ENCODE measurements around the gene CAMK1G. TPM values are rescaled to one million over a fixed set of nuclear protein-coding genes. Genes with fewer than 3 reads are reported as not detected.

The CAMK1G gene
- total RNA-seq, 2 donors from 2014 or later: 0.21 TPM; not detected in 1

DNA sequence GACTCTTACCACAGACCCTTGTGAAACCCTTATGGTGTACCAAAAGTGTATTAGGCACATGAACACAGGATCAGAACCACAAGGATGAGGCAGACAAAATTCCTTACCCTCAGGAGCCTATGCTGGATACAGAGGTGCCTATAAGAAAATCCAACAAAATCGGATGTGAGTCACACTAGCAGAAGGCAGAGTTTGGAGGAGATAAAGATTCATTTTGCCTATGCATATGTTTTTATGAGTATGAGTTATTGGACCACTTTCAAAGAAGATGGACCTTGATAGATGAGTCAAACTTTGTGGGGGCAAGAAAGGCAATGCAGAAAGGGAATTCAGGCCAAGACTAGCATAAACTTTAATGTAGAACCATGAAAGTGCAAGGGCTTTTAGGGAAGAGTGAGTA lies 17.0 kb downstream of the CAMK1G start:
- Mint-ChIP-seq H3K36me3 (ENCODE audit: low read depth) (no peaks in the 10 kb centered on the region), H3K27me3 (peaks cover 8% of the 10 kb centered on the region), H3K9me3 (no peaks in the 10 kb centered on the region), H3K4me1 (no peaks in the 10 kb centered on the region), H3K4me3 (no peak overlapping the region), H3K27ac (no peak overlapping the region)
- no peak for ATAC-seq (replicated peaks)

DNA sequence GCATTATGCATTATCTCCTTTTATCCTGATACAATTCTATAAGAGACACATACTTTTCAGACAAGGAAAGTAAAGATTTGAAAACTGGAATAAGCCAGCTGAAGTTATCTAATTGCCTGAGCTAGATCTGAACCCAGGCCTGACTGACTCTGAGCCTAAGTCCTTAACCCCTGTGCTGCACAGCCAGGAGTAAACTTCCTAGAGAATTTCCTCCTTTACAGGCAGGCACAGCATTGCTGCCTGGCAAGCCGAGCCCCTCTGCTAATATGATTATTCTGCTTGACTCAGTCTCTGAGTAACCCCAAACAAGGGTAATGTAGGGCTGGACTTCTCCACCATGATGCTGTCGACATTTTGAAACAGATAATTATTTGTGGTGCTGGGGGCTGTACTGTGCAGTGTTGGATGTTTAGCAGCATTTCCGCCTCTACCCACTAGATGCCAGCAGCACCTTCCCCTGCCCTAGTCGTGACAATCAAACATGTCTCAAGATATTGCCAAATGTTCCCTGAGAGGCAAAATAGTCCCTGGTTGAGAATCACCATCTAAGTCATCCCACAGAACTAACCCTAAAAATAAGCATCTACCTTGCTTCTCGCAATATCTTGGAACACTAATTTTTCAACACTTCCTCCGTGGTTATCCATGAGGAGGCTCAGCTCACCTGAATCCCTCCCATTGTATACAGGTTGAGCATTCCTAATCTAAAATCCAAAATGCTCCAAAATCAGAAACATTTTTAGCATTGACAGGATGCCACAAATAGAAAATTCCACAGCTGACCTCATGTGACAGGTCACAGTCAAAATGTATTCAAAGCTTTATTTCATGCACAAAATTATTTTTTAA lies 18.5 kb downstream of the CAMK1G start:
- H3K4me3 Mint-ChIP-seq: no peak overlapping the region
- H3K27me3 Mint-ChIP-seq: peaks cover 7% of the 10 kb centered on the region
- H3K4me1 Mint-ChIP-seq: no peaks in the 10 kb centered on the region
- no peaks in the 10 kb centered on the region for H3K36me3 Mint-ChIP-seq (ENCODE audit: low read depth)
- H3K9me3 Mint-ChIP-seq: no peaks in the 10 kb centered on the region
- no peak overlapping the region for H3K27ac Mint-ChIP-seq
- ATAC-seq (replicated peaks): peak; percentile 80

DNA sequence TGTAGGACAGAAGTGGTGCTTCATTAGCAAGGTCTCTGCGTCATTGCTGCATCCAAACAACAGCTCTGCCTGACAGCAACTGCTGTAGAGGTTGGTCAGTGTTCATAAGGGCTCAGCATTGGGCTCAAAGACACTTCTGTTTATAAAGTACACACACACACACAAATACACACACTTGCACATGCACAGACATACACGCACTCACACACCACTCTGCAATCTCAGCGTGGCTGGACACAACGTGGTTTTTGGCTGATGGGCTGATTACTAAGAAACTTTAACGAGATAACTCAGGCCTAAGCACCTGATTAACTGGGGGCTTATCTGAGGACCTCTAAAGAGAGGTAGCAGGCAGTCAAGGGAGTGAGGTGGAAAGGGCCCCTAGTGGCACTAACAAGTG lies 20.4 kb downstream of the CAMK1G start:
- peaks cover 7% of the 10 kb centered on the region for H3K27me3 Mint-ChIP-seq
- no peak for ATAC-seq (replicated peaks)
- no peak overlapping the region for H3K27ac Mint-ChIP-seq
- no peaks in the 10 kb centered on the region for H3K9me3 Mint-ChIP-seq
- H3K4me1 Mint-ChIP-seq: no peaks in the 10 kb centered on the region
- no peak overlapping the region for H3K4me3 Mint-ChIP-seq
- no peaks in the 10 kb centered on the region for H3K36me3 Mint-ChIP-seq (ENCODE audit: low read depth)

DNA sequence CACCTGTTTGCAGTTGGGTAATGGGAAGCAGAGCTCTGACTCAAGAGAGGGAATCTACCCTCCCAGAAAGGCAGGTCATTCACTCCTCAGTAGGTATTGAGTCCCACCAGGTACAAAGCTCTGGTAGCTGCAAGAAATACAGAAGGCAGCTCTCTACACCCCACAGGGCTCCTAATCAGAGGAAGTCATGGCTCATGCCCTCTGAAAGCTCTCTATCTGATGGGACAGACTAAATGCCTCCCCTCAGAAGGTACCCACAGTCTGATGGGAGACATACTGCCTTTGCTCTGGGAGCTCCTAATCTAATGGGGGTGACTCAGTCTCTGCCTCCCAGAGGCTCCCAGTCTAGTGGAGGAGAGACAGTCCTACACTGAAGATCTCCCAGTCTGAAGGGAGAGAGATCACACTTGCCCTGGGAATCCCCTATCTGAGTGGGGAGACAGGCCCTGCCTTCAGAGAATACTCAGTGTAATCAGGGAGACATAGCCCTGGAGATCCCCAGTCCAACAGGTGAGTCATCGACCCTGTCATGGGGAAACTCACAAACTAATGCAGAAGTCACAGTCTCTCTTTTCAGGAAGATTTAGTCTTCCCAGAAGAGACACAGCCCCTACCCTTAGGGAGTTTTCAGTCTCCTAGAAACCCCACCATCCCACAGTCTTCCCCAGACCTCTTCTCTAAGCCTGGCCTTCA lies 23.7 kb downstream of the CAMK1G start:
- no peaks in the 10 kb centered on the region for H3K9me3 Mint-ChIP-seq
- H3K4me3 Mint-ChIP-seq: peak overlapping the region; percentile 14
- no peaks in the 10 kb centered on the region for H3K36me3 Mint-ChIP-seq (ENCODE audit: low read depth)
- no peaks in the 10 kb centered on the region for H3K4me1 Mint-ChIP-seq
- no peak overlapping the region for H3K27ac Mint-ChIP-seq
- peak; percentile 98 for ATAC-seq (replicated peaks)
- H3K27me3 Mint-ChIP-seq: no peaks in the 10 kb centered on the region

DNA sequence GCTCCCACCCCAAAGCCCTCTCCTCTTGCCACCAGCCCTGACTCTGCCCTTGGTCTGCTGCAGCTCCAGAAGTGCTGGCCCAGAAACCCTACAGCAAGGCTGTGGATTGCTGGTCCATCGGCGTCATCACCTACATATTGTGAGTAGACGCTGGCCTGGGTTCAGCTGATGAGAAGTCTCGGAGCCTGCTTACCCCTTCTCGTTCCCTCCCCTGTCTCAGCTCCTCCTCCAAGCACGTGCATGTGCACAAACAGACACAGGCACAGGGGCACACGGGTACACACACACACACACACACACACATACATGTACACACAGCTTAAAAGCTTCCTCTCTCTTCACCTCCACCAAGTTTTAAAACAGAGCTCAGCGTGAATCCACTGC lies 24.3 kb downstream of the CAMK1G start:
- Mint-ChIP-seq H3K9me3 (no peaks in the 10 kb centered on the region), H3K27me3 (no peaks in the 10 kb centered on the region), H3K4me1 (no peaks in the 10 kb centered on the region), H3K27ac (no peak overlapping the region), H3K36me3 (ENCODE audit: low read depth) (no peaks in the 10 kb centered on the region), H3K4me3 (peak overlapping the region; percentile 14)
- ATAC-seq (replicated peaks): peak; percentile 17

DNA sequence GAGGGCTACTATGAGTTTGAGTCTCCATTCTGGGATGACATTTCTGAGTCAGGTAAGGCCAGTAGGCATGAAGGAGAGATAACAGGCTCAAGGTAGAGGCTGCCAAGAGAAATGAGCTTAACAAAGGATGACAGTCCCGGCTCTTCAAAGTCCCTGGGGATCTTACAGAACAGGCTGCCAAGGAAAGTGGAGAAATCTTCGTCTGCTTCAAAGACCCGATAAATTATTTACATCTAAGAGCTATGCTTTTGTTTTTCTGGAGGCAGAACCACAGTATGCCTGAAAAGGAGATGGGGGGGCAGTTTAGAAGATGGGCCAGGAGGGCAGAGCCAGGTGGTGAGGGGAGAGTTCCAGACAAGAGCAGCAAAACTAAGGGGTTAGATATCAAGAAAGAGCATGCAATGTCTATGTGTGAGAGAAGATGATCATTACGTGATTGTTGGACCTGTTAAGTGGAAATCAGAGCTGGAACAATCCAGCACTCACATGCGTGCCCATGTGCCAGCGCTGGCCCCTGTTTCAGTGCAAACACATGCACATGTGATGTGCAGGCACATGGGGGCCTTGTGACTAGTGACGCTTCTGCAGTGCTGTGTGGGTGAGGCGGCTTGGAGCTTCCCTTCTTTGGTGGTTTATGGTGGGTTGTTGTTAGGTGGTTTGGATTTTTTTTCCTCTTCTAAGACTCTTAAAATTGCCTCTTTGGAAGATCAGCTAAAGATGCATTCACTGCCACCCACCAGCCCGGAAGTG lies 25.7 kb downstream of the CAMK1G start:
- Mint-ChIP-seq H3K27me3 (no peaks in the 10 kb centered on the region), H3K4me3 (no peak overlapping the region), H3K9me3 (no peaks in the 10 kb centered on the region), H3K27ac (no peak overlapping the region), H3K4me1 (no peaks in the 10 kb centered on the region), H3K36me3 (ENCODE audit: low read depth) (no peaks in the 10 kb centered on the region)
- ATAC-seq (replicated peaks): no peak

DNA sequence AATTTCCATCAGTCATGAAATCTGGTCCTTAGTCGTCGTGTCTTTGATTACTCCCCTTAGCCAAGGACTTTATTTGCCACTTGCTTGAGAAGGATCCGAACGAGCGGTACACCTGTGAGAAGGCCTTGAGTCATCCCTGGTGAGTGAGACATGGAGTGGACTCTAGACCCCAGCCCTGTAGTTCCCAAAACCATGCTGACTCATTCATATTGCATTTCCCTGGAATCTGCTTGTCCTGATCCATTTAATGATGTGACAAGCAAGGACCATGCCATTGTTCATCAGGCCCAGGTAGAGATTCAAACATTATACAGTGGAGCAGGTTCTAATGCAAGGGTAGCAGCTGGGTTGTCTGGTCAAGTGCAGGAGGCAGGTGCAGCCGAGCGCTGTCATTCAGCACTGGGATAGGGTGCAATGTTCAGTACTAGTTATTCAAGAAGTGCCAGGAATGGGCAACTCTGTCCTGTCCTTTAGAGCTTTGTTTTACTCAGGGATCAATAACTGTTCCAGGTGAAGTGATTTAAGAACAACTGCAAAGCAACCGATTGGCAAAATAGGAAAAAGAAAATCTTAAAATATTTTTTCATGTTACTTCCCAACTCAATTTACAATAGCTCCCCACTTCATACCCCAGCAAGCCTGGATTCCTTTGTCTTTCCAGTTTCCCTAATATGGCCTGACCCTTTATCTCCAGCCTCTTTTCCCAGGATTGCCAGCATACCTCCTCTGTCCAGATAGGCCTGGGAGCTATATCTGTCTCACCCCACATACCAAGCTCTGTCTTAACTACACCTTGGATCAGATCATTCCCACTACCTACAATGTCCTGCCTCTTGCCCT lies 26.5 kb downstream of the CAMK1G start:
- no peak overlapping the region for H3K27ac Mint-ChIP-seq
- H3K4me3 Mint-ChIP-seq: no peak overlapping the region
- no peaks in the 10 kb centered on the region for H3K9me3 Mint-ChIP-seq
- H3K27me3 Mint-ChIP-seq: no peaks in the 10 kb centered on the region
- no peaks in the 10 kb centered on the region for H3K36me3 Mint-ChIP-seq (ENCODE audit: low read depth)
- no peaks in the 10 kb centered on the region for H3K4me1 Mint-ChIP-seq
- ATAC-seq (replicated peaks): no peak

DNA sequence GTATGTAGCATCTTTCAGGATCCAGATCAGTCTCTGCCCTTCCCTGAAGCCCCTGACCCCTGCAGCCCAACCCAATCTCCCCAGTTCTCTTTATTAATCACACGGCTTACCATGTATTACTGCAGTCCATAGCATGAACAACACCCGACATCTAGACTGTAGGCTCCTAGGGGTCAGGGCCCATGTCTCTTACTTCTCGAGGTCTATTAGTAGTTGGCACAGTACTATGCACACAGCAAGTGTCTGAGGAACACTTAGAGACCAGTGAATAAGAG lies 27.1 kb downstream of the CAMK1G start:
- H3K36me3 Mint-ChIP-seq (ENCODE audit: low read depth): no peaks in the 10 kb centered on the region
- H3K9me3 Mint-ChIP-seq: no peaks in the 10 kb centered on the region
- H3K4me3 Mint-ChIP-seq: no peak overlapping the region
- no peaks in the 10 kb centered on the region for H3K27me3 Mint-ChIP-seq
- no peak for ATAC-seq (replicated peaks)
- H3K4me1 Mint-ChIP-seq: no peaks in the 10 kb centered on the region
- H3K27ac Mint-ChIP-seq: no peak overlapping the region

DNA sequence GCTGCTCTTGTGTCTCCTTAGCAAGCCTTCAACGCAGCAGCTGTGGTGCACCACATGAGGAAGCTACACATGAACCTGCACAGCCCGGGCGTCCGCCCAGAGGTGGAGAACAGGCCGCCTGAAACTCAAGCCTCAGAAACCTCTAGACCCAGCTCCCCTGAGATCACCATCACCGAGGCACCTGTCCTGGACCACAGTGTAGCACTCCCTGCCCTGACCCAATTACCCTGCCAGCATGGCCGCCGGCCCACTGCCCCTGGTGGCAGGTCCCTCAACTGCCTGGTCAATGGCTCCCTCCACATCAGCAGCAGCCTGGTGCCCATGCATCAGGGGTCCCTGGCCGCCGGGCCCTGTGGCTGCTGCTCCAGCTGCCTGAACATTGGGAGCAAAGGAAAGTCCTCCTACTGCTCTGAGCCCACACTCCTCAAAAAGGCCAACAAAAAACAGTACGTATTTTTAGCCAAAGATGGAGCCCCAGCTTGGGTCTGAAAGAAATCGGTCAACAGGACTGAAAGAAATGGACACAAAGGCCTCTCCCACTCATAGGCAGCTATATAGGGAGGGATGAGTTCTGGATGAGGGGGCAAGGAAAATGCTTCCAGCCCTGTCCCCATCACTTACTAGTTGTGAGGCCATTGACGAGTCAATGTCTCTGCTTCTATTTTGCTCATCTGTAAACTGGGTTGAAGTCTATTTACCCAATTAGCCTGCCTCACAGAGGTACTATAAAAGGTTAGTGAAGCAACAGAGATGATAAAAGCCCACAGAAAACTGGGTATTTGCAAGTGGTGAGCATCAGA lies 28.5 kb downstream of the CAMK1G start:
- no peak for ATAC-seq (replicated peaks)
- Mint-ChIP-seq H3K4me1 (no peaks in the 10 kb centered on the region), H3K27me3 (no peaks in the 10 kb centered on the region), H3K9me3 (no peaks in the 10 kb centered on the region), H3K36me3 (ENCODE audit: low read depth) (no peaks in the 10 kb centered on the region), H3K4me3 (no peak overlapping the region), H3K27ac (no peak overlapping the region)

DNA sequence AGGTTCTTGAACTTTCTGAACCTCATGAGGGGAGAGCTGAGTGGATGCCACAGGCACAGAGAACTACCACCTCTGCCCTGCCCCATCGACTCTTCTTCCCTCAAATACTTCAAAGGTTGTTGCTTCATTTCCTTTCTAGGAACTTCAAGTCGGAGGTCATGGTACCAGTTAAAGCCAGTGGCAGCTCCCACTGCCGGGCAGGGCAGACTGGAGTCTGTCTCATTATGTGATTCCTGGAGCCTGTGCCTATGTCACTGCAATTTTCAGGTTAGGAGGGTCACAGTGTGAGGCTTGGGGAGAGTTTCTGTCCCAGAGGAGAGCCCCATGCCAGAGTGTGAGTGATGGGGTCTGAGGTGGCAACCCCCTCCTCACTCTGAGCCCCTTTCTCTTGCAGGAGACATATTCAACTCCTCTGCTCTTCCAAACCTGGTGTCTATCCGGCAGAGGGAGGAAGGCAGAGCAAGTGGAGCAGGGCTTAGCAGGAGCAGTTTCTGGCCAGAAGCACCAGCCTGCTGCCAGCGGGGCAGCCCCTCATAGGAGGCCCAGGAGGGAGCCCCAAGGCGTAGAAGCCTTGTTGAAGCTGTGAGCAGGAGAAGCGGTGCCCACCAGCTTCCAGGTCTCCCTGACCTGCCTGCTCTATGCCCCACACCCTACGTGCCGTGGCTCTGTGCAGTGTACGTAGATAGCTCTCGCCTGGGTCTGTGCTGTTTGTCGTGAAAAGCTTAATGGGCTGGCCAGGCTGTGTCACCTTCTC lies 29.3 kb downstream of the CAMK1G start:
- Mint-ChIP-seq H3K36me3 (ENCODE audit: low read depth) (no peaks in the 10 kb centered on the region), H3K27me3 (no peaks in the 10 kb centered on the region), H3K4me3 (no peak overlapping the region), H3K27ac (no peak overlapping the region), H3K4me1 (no peaks in the 10 kb centered on the region), H3K9me3 (no peaks in the 10 kb centered on the region)
- no peak for ATAC-seq (replicated peaks)

DNA sequence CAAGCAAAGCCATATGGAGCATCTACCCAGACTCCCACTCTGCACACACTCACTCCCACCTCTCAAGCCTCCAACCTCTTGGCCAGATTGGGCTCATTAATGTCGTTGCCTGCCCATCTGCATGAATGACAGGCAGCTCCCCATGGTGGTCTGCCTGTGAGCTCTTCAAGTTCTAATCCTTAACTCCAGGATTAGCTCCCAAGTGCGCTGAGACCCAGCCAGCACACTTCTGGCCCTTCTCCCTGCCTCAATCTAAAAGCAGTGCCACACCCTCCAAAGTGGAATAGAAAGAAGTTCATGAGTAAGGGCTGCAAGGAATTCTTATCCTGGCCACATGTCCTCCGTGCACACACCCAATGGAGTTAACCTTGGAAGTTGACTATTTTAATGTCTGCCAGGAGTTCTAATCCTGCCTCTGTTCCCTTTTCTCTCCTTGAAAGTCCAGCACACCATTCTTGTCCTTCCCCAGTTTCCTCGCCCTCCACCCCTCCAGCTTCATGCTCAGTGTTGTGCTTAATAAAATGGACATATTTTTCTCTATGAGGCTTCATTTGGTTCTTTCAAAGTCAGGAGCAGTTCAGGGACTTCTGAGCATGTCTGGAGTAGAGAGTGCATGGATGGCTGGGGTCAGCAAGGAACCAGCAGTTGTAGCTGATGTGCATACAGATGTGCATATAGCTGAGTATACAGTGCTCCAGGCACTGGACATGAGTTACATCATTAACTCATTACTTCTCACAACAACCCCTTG lies 30.1 kb downstream of the CAMK1G start:
- H3K27me3 Mint-ChIP-seq: no peaks in the 10 kb centered on the region
- no peak overlapping the region for H3K4me3 Mint-ChIP-seq
- H3K4me1 Mint-ChIP-seq: no peaks in the 10 kb centered on the region
- H3K36me3 Mint-ChIP-seq (ENCODE audit: low read depth): no peaks in the 10 kb centered on the region
- H3K27ac Mint-ChIP-seq: no peak overlapping the region
- no peak for ATAC-seq (replicated peaks)
- H3K9me3 Mint-ChIP-seq: no peaks in the 10 kb centered on the region

DNA sequence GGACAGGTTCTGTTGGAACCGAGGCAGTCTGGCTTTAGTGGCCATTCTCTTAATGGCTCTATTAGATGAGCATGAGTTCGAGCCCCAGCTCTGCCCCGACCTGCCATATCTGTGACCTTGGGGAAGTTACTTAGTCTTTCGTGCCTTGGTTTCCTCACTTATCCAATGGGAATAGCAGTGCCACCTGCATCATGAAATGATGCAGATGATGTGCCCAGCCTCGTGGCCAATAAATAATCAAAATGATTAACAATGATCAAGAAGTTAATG lies 30.6 kb downstream of the CAMK1G start:
- no peak for ATAC-seq (replicated peaks)
- Mint-ChIP-seq H3K4me3 (no peak overlapping the region), H3K9me3 (no peaks in the 10 kb centered on the region), H3K4me1 (no peaks in the 10 kb centered on the region), H3K36me3 (ENCODE audit: low read depth) (no peaks in the 10 kb centered on the region), H3K27ac (no peak overlapping the region), H3K27me3 (no peaks in the 10 kb centered on the region)

DNA sequence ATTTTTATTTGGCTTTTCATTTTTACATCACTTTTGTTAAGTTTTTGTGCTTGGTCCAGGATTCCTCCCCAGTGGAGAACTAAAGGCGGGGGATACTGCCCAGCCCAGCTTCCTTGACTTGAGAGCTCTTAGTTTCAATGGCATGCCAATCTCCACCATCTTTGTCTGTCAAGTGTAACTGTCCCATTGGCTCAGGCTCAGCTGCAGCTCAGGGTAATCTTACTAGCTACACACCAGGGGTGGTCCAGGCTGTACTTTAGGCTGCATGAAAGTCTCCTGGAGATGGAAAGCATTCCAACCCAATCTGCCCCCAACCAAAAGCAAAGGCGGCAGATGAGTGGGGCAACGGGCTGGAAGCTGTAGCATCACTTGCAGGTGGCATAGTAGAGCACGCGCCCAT lies 31.4 kb downstream of the CAMK1G start:
- no peak for ATAC-seq (replicated peaks)
- no peaks in the 10 kb centered on the region for H3K27me3 Mint-ChIP-seq
- H3K9me3 Mint-ChIP-seq: no peaks in the 10 kb centered on the region
- no peaks in the 10 kb centered on the region for H3K36me3 Mint-ChIP-seq (ENCODE audit: low read depth)
- H3K4me3 Mint-ChIP-seq: no peak overlapping the region
- no peak overlapping the region for H3K27ac Mint-ChIP-seq
- no peaks in the 10 kb centered on the region for H3K4me1 Mint-ChIP-seq
